ENCODE data around the gene RUBCN.
"Not testable (repeated sequence)": the region's sequence is repeated elsewhere in the genome, so short reads cannot be mapped to it uniquely, and the experiment has no call there.

RUBCN gene

GRCh38 chr3:197734667-197735318 lies 1.9 kb downstream of the RUBCN start:
- no peak for DNase-seq (ENCODE audit: low read depth)

- DNase-seq (ENCODE audit: low read depth), result no peak
These were observed 3.7 kb downstream of the RUBCN start for GRCh38 chr3:197733042-197733441.

DNA sequence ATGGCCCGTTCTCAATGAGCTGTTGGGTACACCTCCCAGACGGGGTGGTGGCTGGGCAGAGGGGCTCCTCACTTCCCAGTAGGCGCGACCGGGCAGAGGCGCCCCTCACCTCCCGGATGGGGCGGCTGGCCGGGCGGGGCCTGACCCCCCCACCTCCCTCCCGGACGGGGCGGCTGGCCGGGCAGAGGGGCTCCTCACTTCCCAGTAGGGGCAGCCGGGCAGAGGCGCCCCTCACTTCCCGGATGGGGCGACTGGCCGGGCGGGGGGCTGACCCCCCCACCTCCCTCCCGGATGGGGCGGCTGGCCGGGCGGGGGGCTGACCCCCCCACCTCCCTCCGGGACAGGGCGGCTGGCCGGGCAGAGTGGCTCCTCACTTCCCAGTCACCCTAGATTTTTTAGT lies 5.2 kb downstream of the RUBCN start:
- not testable (repeated sequence) for DNase-seq (ENCODE audit: low read depth)

DNA sequence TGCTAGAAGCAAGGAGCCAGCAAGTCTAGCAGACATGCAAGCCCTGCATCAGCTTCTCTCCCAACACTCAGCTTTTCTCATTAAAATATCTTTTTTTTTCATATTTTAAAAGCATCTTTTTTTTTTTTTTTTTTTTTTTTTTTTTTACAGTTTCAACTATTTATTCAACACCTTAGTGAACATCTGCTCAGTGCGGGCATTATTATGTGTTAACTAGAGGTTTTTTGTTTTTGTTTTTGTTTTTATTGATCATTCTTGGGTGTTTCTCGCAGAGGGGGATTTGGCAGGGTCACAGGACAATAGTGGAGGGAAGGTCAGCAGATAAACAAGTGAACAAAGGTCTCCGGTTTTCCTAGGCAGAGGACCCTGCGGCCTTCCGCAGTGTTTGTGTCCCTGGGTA lies 5.9 kb downstream of the RUBCN start:
- not testable (repeated sequence) for DNase-seq (ENCODE audit: low read depth)

DNA sequence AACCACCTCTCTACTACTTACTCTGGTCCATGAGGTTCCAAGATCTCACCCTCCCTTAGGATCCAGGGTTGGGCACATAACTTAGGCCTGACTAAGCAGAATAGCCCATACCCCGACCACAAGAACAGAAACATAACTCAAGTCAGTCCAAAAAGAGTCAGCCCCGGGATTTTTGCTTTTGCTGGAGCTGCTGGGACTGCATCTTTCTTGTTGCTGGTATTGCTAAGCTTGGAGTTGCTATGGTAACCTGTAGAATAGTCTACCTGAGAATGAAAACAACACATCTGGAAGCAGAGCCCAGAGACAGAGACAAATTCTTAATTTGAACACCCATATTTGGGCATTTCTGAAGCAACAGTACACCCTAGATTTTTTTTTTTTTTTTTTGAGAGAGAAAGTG lies 6.5 kb downstream of the RUBCN start:
- peak; percentile 76 for DNase-seq (ENCODE audit: low read depth)

DNA sequence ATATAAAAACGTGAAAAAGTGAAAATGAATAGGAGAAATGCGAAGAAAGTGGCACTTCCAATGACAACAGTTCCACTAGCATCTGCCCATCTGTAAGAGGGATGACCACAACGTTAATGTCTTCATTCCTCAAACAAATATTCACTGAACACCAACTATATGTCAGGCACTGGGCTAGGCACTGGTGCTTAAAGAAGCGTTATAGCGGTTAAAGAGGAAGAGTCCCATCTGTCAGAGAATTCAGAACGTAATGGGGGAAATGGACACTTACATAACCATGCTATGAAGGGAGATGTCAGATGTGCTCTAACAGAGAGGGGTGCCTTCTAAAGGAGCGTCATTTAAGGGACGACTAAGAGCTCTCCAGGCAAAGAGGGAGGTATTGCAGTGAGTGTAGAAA lies 8.2 kb downstream of the RUBCN start:
- no peak for DNase-seq (ENCODE audit: low read depth)

GRCh38 chr3:197727878-197728277 lies 8.8 kb downstream of the RUBCN start:
- DNase-seq (ENCODE audit: low read depth), result not testable (repeated sequence)

DNA sequence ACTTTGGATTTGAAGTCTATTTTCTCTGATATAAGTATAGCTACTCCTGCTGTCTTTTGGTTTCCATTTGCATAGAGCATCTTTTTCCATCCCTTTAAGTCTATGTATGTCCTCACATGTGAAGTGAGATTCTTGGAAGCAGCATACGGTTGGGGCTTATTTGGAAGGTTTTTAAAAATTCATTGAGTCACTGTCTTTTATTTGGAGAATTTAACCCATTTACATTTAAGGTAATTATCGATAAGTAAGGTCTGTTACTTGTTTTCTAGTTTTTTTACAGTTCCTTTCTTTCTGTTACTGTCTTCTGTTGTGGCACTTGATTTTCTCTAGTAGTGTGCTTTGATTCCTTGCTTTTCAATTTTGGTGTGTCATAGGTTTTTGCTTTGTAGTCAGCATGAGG lies 14.0 kb downstream of the RUBCN start:
- no peak for DNase-seq (ENCODE audit: low read depth)

GRCh38 chr3:197720694-197721093 lies 16.0 kb downstream of the RUBCN start:
- no peak for DNase-seq (ENCODE audit: low read depth)

GRCh38 chr3:197718891-197719290 lies 17.8 kb downstream of the RUBCN start:
- peak; percentile 45 for DNase-seq (ENCODE audit: low read depth)

- no peak for DNase-seq (ENCODE audit: low read depth)
These were observed 22.5 kb downstream of the RUBCN start for GRCh38 chr3:197714251-197714650.

- DNase-seq (ENCODE audit: low read depth), result no peak
These were observed 23.3 kb downstream of the RUBCN start for GRCh38 chr3:197713477-197713822.

GRCh38 chr3:197711973-197712707 lies 24.6 kb downstream of the RUBCN start:
- DNase-seq (ENCODE audit: low read depth), result peak; percentile 97

DNA sequence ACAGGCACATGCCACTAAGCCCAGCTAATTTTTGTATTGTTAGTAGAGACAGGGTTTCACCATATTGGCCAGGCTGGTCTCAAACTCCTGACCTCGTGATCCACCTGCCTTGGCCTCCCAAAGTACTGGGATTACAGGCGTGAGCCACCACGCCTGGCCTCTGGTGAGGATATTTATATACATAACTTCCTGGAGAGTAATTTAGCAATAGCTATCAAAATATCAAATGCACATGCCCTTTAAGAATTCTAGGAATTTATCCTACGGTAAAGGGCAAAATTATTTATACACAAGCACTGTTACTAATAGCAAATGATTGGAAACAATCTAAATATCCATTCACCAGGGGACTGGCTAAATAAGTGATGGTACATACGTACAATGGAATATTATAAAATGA lies 25.7 kb downstream of the RUBCN start:
- DNase-seq (ENCODE audit: low read depth), result not testable (repeated sequence)

DNA sequence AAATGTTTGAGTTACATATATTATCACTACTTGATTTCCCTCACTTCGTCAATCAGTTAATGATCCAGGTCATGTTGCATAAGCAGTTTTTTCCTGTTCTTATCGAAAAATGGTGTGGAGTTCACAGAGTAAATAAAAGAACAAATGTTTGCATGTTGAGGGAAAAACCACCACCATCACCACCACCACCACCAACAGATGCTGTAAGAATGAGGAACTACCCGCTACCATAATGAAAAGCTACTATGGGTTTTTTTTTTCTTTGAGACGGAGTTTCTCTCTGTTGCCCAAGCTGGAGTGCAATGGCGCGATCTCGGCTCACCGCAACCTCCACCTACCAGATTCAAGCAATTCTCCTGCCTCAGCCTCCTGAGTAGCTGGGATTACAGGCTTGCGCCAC lies 27.6 kb downstream of the RUBCN start:
- no peak for DNase-seq (ENCODE audit: low read depth)

DNA sequence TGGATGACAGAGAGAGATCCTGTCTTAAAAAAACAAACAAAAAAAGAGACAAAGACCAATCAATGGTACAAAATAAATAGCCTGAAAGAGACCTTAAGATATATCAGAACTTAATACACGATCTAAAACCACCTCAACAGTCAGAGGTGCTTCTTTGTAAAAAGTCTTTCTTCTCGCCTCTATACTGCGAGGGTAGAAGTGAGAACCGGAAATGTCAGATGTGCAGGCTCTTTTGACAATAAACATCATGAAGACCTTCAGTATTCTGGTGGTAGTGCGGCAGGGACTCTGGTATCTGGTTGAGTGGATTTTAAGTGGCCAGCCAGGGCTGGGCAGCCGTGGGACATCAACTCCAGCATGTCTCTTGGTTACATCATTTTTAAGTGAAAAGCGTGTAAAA lies 30.0 kb downstream of the RUBCN start:
- no peak for DNase-seq (ENCODE audit: low read depth)

GRCh38 chr3:197701841-197702240 lies 34.9 kb downstream of the RUBCN start:
- DNase-seq (ENCODE audit: low read depth), result no peak

DNA sequence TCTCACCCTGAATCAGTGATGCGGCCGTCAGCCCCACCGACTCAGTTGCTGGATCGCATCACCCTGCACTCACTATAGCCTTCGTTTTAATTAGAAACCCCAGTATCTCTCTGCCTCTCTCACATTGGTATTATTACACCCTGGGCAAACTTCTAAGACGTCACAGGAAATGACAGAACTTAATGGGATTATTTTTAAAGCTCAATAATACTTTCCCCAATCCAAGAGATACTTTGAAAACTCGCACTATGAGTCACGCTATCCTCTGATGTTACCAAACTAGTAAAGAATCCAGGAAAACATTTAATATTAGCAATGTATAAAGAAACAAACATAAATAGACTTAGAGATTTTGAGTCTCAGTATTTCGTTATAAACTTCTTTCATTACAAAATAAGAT lies 36.6 kb downstream of the RUBCN start:
- no peak for DNase-seq (ENCODE audit: low read depth)

DNA sequence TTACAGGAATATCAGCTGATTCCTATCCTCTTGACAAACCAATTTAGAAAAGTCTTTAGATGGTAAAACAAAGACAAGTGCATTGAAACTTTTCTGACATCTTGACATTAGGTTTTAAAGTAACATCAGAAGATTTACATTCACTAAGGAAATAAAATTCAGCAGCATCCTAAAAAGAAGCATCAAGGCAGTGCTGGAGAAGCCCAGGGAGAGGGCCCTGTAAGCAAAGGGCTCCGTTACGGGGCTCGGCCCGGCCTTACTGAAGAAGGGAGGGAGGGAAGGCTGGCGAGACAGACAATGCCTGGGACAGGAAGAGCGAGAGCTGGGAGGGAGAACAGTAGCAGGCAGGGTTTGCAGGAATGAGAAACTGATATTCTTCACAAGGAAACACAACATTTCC lies 39.3 kb downstream of the RUBCN start:
- DNase-seq (ENCODE audit: low read depth), result no peak

DNA sequence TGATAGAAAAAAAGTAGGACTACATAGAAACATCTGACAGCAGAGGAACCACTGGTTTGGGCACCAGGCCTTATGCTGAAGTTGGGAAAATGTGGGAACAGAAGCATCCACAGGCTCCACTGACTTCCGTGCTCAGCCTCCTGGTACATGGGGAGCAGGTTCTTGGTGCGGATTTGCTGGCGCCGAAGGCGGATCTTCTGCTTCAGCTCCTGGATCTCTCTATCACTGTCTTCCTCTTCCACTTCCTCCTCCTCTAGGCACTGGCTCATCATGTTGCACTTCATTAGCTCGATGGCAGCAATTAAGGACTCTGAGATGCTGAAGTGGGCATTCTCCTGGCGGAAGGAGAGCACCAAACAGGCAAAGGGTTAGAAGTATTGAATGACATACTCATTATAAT lies 42.5 kb downstream of the RUBCN start:
- no peak for DNase-seq (ENCODE audit: low read depth)

- no peak for DNase-seq (ENCODE audit: low read depth)
These were observed 44.1 kb downstream of the RUBCN start for GRCh38 chr3:197692641-197693040.

DNA sequence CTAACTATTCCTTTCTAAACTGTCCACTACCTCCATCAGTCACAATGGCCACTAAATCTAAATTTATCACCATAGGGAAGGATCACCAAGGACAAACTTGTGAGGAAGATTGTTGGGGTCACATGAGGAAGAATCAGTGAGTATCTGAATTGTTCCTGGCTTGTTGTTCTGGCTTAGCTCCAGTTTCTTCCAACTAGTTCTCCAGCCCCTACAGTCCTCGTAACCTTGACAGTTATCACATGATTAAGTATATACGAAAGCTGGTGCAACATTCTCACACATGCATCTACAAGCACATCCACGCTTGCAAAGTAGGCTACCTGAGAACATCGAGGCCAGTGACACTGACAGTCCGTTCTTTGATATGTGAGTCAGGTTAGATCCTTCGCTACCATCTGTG lies 46.0 kb downstream of the RUBCN start:
- no peak for DNase-seq (ENCODE audit: low read depth)

DNA sequence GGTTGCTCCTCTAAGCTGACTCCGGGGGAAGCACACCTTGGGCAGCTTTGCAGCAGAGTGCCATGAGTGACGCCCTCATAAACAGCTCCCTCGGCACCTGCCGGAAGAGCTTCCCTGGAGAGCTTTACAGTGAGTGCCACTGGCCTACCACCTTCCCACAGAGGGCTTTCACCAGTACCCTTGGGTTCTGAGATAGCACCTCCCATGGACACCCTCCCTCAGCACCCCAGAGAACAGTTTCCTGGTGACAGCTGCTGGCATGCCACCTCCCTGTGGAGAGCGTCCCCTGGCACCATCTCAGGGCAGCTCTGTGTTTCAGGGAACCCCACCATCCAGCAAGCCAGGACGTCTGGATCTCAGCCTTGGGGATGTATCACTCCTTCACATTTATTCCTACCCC lies 49.1 kb downstream of the RUBCN start:
- no peak for DNase-seq (ENCODE audit: low read depth)

- no peak for DNase-seq (ENCODE audit: low read depth)
These were observed 49.8 kb downstream of the RUBCN start for GRCh38 chr3:197686899-197687298.

All from stromal cell of bone marrow (primary cell).